H1 (cell line): ENCODE data around the gene HS6ST1. TPM values are rescaled to one million over a fixed set of nuclear protein-coding genes. Genes with fewer than 3 reads are reported as not detected.

Experiments used
- GABPA ChIP-seq: IDR thresholded peaks from 2 replicates; pipeline ENCODE4 v1.6.1; 2011; ENCODE audit warnings: mild to moderate bottlenecking, low read length, moderate library complexity, borderline replicate concordance; ENCODE audit not compliant: insufficient read depth
- KDM1A ChIP-seq: fragments of 200-600, 300-600 bp; sonication (generic); IDR thresholded peaks from 2 replicates; pipeline ENCODE4 v1.7.1; 2016; ENCODE audit warnings: mild to moderate bottlenecking, low read length, borderline replicate concordance
- NRF1 ChIP-seq: IDR thresholded peaks from 2 replicates; pipeline ENCODE4 v1.6.1; 2011; ENCODE audit warnings: mild to moderate bottlenecking, low read depth, low read length, improper control_type of control experiment
- PHF8 ChIP-seq: fragments of 200-600 bp; sonication (generic); conservative IDR thresholded peaks from 2 replicates; pipeline ENCODE4 v1.7.1; 2012; ENCODE audit warnings: low read depth, mild to moderate bottlenecking, inconsistent platforms, low read length, moderate library complexity
- SP4 ChIP-seq: IDR thresholded peaks from 2 replicates; pipeline ENCODE4 v1.6.1; 2012; ENCODE audit warnings: low read length, inconsistent platforms
- SUZ12 ChIP-seq: fragments of 200-600 bp; sonication (generic); IDR thresholded peaks from 2 replicates; pipeline ENCODE4 v1.6.1; 2012; ENCODE audit warnings: mild to moderate bottlenecking, inconsistent platforms, low read length, moderate library complexity, mixed read lengths
- USF2 ChIP-seq: IDR thresholded peaks from 2 replicates; pipeline ENCODE4 v1.6.1; 2011; ENCODE audit warnings: low read length, improper control_type of control experiment
- YY1 ChIP-seq: IDR thresholded peaks from 2 replicates; pipeline ENCODE4 v1.6.1; 2011; ENCODE audit warnings: low read depth, mild to moderate bottlenecking, low read length
- polyA plus RNA-seq, 7 experiments: library from polyadenylated mRNA; depleted of rRNA in 3 of 7; stranded (reverse) in 5 of 7; unstranded in 2 of 7; fragments of >200 nt in 5 of 7; fragments of 200-250 nt in 2 of 7; gene quantifications; 1 replicate in 5 of 7; 2 replicates in 1 of 7; 4 replicates in 1 of 7; pipeline versions ENCODE4 v1.2.1 to v1.2.3, GENCODE V29; 2011 to 2013; ENCODE audit warnings: missing spikeins in 2 of 7, mixed read lengths in 2 of 7
- total RNA-seq: library from RNA; stranded (reverse); fragmentation: NEBNext Ultra II Directional; extraction: Animal tissue kit (Norgen Biotek cat#: 25700); gene quantifications from 2 replicates; pipeline ENCODE4 v1.2.1, GENCODE V29; 2021
- TF ChIP-seq, protein P1 (sequence below): fragments of 300-600 bp; sonication (generic); IDR thresholded peaks from 2 replicates; pipeline ENCODE4 v1.7.1; 2012; ENCODE audit warnings: low read length, moderate library complexity, mild to moderate bottlenecking, inconsistent platforms; ENCODE audit not compliant: insufficient replicate concordance

The HS6ST1 gene
- total and polyA plus RNA-seq, 2 of the 8 experiments (the other 6 are each of a cell fraction or from before 2014, with no cell fraction given) = 37.4 to 74.6 TPM

DNA sequence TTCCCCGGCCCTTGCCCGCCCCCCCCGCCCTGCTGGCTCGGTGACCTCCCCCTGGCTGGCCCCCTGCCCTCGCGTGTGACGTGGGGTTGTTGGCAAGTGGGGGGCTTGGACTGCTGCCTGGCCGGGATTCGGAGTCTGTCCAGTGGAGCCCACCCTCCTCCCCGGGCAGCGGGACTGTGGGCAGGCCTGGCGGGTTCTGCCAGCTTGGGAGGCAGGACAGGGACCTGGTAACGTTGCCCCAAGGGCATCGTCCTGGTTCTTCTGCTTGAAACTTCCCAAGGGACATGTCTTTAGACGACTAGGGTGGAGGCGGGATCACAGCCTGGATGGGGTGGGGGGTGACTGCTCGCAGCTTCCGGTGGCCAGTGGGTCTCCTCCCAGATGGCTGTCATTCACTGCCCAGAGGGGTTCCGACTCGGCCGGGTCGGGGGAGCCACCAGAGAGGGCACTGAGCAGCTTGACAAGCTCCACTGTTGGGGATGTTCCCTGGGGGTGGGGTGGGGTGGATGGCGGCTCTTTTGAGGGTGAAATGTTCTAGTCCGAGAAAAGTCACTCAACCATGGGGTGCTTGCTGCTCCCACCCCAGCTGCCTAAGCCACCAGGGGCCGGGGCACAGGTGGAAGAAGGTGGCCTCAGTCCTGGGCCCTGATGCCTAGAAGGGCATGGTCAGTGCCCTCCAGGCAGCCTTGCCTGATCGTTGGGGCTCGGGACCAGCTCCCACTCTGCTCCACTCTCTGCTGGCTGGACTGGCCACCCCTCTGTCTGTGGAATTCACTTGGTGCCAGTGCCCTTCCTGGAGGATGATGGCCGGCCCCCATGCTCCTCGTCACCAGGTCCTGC lies 4.3 kb upstream of the HS6ST1 start (continued):
- TF ChIP-seq, protein P1, sequence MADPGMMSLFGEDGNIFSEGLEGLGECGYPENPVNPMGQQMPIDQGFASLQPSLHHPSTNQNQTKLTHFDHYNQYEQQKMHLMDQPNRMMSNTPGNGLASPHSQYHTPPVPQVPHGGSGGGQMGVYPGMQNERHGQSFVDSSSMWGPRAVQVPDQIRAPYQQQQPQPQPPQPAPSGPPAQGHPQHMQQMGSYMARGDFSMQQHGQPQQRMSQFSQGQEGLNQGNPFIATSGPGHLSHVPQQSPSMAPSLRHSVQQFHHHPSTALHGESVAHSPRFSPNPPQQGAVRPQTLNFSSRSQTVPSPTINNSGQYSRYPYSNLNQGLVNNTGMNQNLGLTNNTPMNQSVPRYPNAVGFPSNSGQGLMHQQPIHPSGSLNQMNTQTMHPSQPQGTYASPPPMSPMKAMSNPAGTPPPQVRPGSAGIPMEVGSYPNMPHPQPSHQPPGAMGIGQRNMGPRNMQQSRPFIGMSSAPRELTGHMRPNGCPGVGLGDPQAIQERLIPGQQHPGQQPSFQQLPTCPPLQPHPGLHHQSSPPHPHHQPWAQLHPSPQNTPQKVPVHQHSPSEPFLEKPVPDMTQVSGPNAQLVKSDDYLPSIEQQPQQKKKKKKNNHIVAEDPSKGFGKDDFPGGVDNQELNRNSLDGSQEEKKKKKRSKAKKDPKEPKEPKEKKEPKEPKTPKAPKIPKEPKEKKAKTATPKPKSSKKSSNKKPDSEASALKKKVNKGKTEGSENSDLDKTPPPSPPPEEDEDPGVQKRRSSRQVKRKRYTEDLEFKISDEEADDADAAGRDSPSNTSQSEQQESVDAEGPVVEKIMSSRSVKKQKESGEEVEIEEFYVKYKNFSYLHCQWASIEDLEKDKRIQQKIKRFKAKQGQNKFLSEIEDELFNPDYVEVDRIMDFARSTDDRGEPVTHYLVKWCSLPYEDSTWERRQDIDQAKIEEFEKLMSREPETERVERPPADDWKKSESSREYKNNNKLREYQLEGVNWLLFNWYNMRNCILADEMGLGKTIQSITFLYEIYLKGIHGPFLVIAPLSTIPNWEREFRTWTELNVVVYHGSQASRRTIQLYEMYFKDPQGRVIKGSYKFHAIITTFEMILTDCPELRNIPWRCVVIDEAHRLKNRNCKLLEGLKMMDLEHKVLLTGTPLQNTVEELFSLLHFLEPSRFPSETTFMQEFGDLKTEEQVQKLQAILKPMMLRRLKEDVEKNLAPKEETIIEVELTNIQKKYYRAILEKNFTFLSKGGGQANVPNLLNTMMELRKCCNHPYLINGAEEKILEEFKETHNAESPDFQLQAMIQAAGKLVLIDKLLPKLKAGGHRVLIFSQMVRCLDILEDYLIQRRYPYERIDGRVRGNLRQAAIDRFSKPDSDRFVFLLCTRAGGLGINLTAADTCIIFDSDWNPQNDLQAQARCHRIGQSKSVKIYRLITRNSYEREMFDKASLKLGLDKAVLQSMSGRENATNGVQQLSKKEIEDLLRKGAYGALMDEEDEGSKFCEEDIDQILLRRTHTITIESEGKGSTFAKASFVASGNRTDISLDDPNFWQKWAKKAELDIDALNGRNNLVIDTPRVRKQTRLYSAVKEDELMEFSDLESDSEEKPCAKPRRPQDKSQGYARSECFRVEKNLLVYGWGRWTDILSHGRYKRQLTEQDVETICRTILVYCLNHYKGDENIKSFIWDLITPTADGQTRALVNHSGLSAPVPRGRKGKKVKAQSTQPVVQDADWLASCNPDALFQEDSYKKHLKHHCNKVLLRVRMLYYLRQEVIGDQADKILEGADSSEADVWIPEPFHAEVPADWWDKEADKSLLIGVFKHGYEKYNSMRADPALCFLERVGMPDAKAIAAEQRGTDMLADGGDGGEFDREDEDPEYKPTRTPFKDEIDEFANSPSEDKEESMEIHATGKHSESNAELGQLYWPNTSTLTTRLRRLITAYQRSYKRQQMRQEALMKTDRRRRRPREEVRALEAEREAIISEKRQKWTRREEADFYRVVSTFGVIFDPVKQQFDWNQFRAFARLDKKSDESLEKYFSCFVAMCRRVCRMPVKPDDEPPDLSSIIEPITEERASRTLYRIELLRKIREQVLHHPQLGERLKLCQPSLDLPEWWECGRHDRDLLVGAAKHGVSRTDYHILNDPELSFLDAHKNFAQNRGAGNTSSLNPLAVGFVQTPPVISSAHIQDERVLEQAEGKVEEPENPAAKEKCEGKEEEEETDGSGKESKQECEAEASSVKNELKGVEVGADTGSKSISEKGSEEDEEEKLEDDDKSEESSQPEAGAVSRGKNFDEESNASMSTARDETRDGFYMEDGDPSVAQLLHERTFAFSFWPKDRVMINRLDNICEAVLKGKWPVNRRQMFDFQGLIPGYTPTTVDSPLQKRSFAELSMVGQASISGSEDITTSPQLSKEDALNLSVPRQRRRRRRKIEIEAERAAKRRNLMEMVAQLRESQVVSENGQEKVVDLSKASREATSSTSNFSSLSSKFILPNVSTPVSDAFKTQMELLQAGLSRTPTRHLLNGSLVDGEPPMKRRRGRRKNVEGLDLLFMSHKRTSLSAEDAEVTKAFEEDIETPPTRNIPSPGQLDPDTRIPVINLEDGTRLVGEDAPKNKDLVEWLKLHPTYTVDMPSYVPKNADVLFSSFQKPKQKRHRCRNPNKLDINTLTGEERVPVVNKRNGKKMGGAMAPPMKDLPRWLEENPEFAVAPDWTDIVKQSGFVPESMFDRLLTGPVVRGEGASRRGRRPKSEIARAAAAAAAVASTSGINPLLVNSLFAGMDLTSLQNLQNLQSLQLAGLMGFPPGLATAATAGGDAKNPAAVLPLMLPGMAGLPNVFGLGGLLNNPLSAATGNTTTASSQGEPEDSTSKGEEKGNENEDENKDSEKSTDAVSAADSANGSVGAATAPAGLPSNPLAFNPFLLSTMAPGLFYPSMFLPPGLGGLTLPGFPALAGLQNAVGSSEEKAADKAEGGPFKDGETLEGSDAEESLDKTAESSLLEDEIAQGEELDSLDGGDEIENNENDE = no peak
- TF ChIP-seq PHF8 = no peak
- TF ChIP-seq NRF1 = no peak
- TF ChIP-seq YY1 = no peak
- no peak for TF ChIP-seq SP4
- no peak for TF ChIP-seq USF2
- no peak for TF ChIP-seq KDM1A
- no peak for TF ChIP-seq SUZ12
- no peak for TF ChIP-seq GABPA
